ENCODE results near the gene CHTF18. TPM values are rescaled to one million over a fixed set of nuclear protein-coding genes. Genes with fewer than 3 reads are reported as not detected.
"Not testable (repeated sequence)": the region's sequence is repeated elsewhere in the genome, so short reads cannot be mapped to it uniquely, and the experiment has no call there.

CHTF18 gene
- polyA plus RNA-seq, 4 donors = 23.3 to 33.3 (median 25.9) TPM

DNA sequence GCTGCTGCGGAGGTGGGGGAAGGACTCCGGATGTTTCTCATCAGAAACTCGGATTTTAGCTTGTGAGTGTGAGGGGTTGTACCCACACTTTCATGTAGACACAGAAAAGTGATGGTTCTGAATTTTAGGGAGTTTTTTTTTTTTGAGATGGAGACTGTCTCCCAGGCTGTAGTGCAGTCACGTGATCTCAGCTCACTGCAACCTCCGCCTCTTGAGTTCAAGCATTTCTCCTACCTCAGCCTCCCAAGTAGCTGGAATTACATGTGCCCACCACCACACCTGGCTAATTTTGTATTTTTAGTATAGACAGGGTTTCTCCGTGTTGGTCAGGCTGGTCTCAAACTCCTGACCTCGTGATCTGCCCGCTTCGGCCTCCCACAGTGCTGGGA lies 34.5 kb downstream of the CHTF18 start:
- DNase-seq (ENCODE audit: low read depth in 4 of 4, low spot score in 3 of 4) = no peak

DNA sequence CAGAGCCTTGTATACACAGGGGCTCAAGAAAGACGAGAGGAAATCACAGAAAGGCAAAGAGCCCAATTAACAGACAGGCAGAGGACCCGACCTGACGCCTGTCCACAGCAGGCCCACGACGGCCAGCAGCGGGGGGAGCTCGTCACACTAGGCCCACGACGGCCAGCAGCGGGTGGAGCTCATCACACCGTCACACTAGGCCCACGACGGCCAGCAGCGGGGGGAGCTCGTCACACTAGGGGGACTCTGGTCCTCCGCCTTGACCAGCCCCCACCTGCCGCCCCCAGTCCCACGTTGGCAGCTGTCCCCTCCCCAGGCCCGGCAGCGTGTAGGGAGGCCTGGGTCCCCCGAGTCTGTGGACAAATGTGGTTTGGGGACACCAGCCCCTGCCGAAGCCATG lies 35.8 kb downstream of the CHTF18 start:
- DNase-seq (ENCODE audit: low read depth in 4 of 4, low spot score in 3 of 4) = no peak

DNA sequence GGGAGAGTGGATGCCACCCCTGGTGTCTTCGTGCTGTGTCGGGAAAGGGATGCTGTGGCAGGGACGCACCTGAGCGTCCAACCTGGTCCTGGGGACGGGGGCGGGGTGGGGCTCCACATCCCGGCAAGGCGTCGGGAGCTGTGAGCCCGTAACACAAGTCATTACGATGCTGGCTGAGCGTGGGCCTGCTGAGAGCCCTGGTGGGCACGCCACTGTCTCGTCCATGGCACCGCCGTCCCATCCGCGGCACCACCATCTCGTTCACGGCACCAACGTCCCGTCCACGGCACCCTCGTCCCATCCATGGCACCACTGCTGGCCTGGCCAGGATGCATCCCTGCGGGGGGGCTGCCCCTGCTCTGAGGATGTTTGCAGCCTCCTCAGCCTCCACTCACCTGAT lies 36.2 kb downstream of the CHTF18 start:
- no peak for DNase-seq (ENCODE audit: low read depth in 4 of 4, low spot score in 3 of 4)

DNA sequence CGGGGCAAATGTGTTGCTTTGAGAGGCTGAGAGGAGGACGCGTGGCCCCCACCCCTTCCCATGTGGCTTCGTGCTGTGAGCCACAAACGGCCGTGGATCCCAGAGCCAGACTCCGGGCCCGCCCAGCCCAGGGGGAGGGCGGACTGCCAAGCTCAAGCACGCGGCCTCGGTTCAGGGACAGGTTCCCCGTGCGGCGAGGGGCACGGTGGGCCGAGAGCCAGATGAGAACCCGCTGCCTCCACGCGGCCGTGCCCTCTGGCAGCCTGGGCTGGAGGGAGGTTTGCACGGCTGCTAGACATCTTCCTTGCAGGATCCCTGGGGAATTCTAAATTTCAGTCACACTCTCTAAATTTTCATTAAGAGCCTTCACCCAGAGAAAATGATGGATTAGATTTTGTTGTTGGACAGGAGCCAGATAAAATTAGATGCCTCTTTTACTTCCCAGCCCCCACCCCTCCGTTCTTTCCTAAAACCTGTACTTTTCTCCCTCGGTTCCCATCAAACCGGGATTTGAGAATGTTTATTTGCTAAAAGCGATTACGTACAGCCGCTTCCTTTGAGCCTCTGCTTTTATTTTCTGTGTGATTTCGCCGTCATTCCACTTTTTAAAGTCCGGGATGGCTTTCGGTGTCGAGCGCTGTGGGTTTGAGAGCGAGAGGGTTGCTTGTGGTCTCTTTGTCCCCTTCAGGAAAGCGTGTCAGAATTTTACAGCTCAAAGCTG lies 37.1 kb downstream of the CHTF18 start:
- no peak for DNase-seq (ENCODE audit: low read depth in 4 of 4, low spot score in 3 of 4)

DNA sequence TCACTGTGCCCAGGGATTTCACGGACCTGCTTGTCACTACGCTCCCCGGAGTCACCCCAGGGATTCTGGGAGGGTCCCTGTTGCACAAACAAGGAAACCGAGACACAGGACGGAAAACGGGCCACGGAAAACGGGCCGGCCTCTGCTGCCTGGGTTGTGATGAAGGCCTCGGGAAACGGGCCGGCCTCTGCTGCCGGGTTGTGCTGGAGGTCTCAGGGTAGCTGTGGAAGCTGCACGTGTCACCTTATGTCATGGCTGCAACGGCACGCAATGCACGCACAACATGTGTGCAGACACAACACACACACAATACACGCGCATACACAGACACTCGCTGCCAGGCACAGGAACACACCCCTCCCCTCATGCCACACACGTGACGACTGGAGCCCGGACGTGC lies 39.1 kb downstream of the CHTF18 start:
- DNase-seq (ENCODE audit: low read depth in 4 of 4, low spot score in 3 of 4) = no peak

DNA sequence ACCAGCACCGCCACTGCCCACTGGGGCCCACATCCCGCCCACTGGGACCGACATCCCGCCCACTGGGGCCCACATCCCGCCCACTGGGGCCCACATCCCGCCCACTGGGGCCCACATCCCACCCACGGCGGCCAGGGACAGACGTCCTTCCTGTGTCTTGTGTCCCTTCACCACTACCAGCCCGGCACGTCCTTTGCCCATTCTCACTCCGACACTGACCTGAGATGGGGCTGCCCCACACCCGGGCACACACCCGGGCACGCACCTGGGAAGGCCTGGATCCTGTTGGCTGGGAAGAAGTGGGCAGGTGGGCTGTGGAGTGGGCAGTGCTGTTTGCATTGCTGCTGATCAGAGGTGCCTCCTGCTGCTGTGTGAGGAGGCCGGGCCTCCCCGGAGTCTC lies 40.5 kb downstream of the CHTF18 start:
- DNase-seq (ENCODE audit: low read depth in 4 of 4, low spot score in 3 of 4) = no peak

DNA sequence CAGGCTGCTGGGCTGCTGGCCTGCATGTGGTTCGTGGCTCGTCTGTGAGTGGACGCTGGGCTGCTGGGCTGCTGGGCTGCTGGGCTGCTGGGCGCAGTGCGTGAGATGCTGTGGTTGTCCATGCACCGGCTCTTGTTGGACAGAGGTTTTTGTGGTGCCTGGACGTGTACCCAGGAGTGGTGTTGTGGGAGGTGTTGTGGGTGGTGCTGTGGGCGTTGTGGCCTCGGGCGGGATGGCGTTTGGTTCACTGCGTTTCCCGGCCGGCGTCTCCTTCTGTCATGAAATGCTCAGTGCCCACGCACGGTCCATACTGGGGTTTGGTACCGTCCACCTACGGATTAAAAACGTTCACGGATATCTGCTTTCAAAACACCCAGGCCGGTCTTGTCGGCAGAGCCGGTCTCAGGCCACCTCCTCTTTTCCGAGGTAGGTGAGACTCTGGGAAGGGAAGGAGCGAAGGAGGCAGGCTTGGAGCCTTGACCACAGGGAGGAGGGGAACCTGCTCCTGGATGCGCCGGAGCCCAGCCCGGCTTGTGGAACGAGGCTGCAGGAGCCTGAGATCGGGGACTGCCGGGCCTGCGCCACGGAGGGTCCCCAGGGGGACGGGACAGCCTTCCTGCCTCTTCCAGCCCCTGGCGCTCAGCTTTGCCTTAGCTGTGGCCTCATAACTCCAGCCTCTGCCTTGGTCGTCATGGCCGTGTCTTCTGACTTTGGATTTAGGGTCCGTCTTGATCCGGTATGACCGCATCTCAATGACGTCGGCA lies 41.9 kb downstream of the CHTF18 start:
- no peak for DNase-seq (ENCODE audit: low read depth in 4 of 4, low spot score in 3 of 4)

DNA sequence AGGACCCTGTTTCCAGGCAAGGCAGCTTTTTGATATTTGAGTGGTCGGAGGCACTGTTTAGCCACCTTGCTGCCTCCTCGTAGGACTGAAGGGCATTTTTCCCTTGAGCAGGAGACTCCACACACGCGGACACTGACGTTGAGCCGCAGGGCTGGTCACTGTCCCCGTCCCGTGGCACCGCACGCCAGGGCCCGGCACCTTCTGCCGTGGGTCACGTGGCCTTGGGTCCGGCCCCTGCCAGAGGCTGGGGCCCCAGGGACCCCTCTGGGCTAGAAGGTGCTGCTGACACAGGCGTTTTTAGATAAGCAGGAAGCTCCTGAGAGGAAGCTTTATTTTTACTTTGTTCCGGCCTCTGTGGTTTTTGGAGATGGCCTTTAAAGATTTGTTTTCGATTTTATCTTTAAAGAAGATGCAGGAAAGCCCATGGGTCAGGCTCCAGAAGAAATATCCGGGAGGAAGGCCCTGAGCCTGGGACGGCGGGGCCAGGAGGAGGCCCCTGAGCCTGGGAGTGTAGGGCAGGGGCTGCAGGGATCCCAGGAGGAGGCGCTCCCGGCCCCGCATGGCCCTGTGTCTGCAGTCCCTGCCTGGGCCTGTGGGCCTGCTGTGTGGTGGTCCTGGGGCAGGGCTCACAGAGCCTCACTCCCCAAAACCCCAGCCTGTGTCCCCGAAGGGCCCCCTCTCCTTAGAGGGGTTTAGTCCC lies 42.6 kb downstream of the CHTF18 start:
- DNase-seq (ENCODE audit: low read depth in 4 of 4, low spot score in 3 of 4) = no peak

DNA sequence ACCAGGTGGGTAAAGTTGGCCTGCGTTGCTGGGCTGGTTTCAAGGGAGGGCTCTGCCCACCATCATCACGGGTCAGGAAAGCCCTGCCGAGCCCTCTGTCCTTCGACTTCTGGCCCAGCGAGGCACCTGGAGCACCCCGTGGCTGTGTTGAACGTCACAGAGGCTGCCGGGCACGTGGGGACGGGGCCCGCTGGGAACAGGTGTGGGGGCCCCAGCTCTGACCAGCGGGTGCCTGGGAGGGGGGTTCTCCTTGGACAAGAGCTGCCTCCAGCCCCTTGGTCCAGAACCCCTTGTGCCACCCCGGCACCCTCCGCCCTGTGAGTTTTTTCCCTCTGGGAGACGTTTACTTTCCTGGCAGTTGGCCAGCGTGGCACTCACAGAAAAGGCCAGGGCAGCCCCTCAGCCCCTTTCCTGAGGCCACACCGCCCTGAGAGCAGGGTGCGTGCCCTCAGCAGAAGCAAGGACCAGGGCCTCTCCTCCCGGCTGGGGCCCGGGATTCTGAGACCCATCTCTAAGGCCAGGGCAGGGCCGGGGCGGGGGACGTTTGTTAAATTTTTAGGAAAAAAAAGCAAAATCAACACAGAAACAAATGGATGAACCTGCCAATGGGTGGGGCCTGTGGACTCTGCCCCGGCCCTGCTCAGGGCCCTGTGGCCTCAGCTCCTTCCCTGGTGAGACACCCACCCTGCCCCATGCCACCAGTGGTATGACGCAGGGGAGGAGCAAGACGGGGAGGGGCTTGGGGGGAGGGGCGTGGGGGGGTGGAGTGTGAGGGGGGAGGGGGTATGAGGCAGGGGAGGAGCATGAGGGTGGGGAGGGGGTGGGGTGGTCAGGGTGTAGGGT lies 43.4 kb downstream of the CHTF18 start:
- no peak for DNase-seq (ENCODE audit: low read depth in 4 of 4, low spot score in 3 of 4)

DNA sequence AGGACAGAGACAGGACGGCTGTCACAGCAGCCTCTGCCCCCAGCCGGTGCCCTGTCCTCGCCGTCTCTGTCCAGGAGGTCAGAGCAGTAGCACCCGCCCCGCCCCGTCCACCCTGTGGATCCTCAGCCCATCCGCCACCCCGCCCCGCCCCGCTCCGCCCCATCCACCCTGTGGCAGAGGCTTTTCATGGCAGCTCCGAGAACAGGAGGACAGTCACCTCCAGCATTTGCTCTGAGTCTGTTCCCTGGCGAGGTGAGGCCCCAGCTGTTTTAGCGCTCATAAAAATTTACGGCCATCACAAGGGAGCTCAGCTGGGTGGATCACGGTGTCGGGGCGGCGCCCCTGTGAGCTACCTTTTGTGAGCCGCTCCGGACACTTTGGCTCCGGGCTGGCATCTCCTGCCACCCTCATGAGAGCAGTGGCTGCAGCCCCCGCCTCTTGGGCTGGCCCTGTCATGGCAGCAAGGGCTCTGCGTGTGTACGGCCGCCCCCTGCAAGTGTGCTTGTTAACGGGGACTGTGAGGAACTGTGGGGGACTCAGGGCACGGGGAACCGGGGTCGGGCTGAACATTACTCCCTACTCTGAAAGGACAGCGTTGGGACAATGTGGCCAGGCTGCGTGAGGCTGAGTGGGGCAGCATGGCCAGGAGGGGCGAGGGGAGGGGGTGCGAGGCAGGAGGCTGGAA lies 44.4 kb downstream of the CHTF18 start:
- no peak for DNase-seq (ENCODE audit: low read depth in 4 of 4, low spot score in 3 of 4)

DNA sequence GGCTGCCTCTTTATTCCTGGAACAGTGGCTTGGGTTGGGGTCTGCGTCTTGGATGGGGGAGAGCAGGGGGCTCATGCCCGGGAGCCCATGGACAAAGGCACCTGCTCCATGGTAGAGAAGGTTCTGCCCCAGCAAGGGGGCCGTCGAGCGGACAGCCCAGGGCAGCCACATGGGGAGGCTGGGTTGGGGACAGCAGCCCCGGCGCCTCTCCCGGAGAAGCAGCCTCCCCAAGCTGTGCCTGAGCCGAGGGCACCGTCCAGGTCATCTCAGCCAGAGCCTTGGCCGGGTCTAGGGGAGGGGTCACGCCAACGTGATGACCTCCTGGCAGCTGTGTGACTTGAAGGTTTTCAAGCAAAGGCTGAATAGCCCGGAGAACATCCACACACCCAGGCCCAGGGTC lies 45.0 kb downstream of the CHTF18 start:
- DNase-seq (ENCODE audit: low read depth in 4 of 4, low spot score in 3 of 4) = no peak

DNA sequence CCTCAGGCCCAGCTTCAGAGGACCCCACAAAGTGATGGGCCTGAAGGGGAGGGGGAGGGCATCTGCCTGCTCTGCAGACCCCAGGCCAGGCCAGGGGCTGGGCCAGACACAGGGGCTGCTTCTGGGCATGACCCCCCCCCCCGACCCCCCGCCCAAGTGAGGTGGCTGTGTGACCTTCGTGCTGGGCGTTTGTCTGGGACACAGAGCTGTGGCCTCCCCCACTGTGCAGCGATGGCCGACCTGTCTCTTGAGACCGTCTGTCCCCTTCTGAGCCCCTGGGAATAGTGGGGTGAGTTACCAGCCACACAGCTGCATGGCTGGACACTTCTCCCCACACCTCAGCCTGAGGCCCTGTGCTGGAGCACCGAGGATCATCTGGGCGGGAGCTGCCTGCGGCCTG lies 47.0 kb downstream of the CHTF18 start:
- DNase-seq (ENCODE audit: low read depth in 4 of 4, low spot score in 3 of 4) = no peak

DNA sequence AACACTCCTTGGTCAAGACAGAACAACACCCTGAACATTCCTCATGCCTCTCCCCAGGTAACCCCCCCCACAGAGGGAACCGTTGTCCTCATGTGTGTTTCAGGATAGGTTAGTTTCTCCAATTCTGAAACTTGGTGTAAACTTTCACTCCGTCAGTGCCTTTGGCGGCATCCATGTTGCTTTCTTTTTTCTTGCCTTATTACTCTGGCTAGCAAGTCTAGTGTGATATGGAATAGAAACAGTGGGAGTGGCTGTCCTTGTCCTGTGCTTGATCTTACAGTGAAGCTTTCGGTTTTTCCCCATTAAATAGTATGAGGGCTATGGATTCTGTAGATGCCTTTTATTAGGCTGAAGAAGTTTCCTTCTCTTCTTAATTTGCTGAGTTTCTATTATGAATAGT lies 47.8 kb downstream of the CHTF18 start:
- DNase-seq (ENCODE audit: low read depth in 4 of 4, low spot score in 3 of 4) = no peak

DNA sequence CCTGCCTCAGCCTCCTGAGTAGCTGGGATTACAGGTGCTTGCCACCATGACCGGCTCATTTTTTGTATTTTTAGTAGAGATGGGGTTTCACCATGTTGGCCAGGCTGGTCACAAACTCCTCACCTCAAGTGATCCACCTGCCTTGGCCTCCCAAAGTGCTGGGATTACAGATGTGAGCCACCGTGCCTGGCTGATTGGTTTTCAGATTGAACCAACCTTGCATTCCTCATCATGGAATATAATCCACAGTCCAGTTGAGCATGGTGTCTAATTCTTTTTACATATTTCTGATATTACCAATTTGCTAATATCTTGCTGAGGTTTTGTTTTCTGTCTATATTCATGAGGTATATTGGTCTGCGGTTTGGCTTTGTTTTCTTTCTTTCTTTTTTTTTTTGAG lies 48.4 kb downstream of the CHTF18 start:
- not testable (repeated sequence) for DNase-seq (ENCODE audit: low read depth in 4 of 4, low spot score in 3 of 4)

DNA sequence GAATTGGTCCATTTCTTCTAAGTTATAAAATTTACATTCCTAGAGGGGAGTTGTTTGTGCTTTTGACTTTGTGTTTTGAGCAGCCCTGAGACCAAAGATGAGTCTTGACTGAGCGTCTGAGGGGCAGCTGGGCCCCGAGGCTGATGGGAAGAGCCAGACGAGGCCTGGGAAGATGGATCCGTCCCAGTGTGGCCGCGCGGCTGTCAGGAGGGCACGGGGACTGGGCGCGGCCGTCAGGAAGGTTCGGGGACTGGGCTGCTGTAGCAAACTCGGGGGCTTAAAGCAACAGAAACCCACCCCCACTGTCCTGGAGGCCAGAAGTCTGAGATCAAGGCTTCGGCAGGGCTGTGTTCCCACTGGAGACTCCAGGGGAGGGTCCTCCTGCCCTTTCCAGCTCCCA lies 50.3 kb downstream of the CHTF18 start:
- no peak for DNase-seq (ENCODE audit: low read depth in 4 of 4, low spot score in 3 of 4)

DNA sequence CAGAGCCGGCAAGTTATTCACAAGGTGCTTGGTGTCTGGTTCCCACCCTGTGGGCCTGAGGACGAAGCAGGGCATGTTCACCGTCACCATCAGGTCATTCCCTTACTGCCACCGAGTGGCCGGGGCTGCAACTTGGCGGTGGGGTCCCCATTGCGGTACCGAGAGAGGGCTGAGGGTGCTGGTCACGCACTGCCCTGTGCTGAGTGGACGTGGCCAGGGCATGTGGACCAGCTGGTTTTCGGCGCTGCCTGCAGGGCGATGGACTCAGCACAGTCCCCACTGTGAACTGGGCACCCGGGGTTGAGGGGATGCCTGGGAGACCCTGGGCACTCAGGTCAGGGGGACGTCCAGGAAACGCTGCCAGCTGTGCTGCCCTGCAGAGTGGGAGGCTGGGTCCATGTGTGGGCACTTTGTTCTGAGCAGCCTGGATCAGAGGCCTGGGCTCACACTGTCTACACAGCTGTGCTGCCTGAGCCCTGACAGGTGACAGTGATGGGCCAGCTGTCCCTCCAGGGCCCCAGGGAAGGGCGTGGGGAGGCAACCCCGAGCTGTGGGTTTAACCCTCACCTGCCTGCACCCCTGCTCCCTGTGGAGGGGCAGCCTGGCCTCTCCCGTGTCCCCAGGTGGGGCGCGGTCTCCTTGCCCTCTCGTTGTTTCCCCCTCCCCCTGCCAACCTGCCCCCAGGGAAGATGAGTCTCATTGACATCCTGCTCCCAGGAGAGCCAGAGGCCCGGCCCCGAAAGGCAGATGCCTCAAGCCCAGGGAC lies 51.4 kb downstream of the CHTF18 start:
- DNase-seq (ENCODE audit: low read depth in 4 of 4, low spot score in 3 of 4) = no peak

DNA sequence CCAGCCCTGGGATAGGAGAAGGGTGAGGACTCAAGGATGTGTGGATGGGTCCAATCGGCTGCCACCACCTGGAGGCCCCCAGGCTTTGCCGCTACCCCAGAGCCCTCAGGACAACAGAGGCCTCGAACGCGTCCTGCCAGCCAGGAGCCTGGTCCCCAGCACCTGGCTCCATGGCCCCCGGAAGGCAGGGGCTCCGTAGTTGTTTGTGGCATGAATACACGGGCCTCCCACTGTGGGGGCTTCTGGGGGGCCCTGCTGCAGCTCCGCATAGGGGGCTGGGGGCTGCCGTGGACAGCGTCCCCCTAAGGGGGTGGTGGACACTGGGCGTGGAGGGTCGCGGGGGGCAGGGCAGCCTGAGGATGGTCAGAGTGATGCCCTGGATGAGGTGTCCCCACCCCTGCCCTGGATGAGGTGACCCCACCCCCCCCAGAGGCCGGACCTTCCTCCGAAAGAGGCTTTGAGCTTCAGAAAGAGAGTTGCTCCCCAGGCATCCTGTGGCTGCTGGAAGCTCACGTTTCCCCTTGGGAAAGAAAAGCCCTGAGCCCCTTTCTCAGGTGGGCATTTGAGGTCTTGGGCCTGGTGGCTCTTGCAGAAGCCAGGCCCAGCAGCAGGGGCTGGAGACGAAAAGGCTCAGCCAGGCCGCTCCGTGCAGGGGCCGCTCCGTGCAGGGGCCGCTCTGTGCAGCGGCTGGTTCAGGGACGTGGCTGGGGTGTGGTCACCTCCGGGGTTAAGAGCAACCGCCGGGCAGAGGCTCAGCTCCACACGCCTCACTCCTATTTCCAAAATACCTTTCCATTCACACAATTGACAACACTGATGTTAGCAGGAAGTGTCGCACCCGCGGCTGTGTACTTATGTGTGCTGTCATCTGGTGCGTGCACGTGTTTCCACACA lies 52.4 kb downstream of the CHTF18 start:
- no peak for DNase-seq (ENCODE audit: low read depth in 4 of 4, low spot score in 3 of 4)

DNA sequence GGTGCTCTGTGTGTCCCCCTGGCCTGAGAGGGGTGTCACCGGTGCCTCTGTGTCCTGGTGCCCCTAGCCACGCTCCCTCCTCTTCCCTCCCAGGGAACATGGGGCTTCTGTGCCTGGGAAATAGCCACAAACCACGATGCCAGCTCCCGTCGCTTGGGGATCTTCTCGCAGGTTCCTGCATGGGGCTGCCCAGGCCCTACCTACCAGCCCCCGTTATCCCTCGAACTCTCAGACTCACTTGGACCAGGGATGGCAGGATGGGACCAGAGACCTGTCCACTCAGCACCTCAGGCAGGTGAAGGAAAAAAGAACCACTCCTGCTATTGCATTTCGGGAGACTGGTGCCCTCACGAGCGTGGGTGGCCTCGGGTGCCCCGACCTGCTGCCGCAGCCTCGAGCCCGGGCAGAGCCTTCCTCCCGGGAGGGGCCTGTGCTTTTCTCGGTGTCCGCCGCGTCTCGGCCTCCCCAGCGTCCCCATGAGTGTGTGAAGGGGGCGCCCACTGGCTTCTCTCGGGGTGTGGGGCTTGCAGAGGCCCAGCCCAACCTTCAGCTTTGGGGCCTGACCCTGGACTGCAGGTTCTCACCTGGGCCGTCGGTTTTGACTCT lies 53.1 kb downstream of the CHTF18 start:
- no peak for DNase-seq (ENCODE audit: low read depth in 4 of 4, low spot score in 3 of 4)
